GM19328 (cell line): ENCODE data around the gene TMEM101.
"Not testable (repeated sequence)": the region's sequence is repeated elsewhere in the genome, so short reads cannot be mapped to it uniquely, and the experiment has no call there.

Experiments used
- ATAC-seq: cut with Tn5 transposase; IDR thresholded peaks from one replicate; pipeline ENCODE4 v1.9.1; 2021; ENCODE audit warnings: mild to moderate bottlenecking, moderate library complexity; ENCODE audit not compliant: unreplicated experiment

TMEM101 gene

GRCh38 chr17:44024271-44024663 lies 9.5 kb upstream of the TMEM101 start:
- ATAC-seq = no peak

GRCh38 chr17:44023545-44024270 lies 8.9 kb upstream of the TMEM101 start:
- ATAC-seq = no peak

DNA sequence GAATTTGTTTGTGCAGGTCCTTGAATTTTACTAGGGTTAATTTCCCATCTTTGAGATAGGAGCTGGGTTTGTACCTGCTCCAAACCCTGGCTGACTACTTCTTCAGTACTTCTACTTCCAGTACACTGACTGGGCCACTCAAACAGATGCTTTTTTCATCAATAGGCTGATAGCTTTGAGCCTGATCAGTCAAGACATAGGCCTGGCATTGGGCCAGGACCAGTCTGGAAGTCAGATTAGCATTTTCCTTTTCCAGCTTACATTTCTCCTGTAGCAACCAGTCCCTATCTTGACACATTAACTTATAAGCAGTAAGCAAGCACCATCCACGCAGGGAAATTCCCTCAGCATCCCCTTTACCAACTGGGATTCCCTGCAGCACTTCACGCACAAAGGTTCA lies 7.5 kb upstream of the TMEM101 start:
- no peak for ATAC-seq

- not testable (repeated sequence) for ATAC-seq
Observed at GRCh38 chr17:44021227-44021626, 6.5 kb upstream of the TMEM101 start.

DNA sequence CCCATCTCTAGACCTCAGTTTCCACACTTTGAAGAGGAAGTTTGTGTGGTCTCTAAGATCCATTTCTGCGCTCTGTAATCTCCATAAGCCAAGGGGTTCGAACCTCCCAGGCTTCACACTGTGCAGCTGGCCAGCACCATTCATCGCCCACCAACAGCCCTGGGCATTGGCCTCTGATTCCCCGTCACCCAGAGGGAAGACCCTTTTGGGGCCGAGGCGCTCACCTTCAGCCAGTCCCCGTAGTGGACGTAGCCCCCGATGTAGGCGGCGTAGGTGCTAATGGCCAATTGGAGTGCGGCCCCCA lies 678 bp downstream of the TMEM101 start:
- ATAC-seq = no peak

DNA sequence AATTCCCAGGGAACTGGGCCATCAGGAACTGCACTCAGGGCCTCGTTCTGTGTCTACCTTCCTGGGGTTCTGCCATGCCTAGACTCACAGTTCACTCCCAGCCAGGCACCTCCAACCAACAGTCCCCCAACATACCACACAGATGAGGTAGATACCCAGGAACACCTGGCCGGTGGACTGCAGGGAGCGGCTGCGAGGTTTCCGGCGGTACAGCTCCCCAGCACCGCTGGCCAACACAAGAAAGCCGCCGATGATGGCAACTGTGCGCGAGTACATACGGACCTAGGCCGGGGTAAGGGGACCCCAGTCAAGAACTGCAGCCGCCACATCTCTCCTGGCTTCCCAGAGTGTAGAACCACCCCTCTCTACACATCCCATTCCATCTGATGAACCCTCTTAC lies 1.9 kb downstream of the TMEM101 start:
- no peak for ATAC-seq

DNA sequence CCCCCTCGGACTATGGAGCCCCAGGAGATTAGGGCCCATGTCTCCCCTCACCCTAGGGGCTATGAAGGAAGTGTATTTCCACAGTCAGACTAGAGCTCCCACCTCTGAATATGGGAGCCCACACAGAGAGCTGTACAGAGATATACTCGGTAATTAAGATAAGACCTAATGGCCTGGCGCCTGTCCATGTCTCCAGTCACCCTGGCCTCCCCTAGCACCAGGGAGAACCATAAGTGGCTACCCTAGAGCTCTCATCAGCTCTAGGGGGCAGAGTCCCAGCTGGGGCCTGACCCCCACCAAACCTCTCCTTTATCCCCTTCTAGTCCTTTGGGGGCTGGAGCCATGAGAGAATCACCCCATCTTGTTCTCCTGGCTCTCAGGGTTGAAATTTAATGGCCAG lies 2.4 kb downstream of the TMEM101 start:
- ATAC-seq = no peak

GRCh38 chr17:44011876-44012275 lies 2.9 kb downstream of the TMEM101 start:
- ATAC-seq = no peak

- ATAC-seq = no peak
Observed at GRCh38 chr17:44010966-44011647, 3.7 kb downstream of the TMEM101 start.

DNA sequence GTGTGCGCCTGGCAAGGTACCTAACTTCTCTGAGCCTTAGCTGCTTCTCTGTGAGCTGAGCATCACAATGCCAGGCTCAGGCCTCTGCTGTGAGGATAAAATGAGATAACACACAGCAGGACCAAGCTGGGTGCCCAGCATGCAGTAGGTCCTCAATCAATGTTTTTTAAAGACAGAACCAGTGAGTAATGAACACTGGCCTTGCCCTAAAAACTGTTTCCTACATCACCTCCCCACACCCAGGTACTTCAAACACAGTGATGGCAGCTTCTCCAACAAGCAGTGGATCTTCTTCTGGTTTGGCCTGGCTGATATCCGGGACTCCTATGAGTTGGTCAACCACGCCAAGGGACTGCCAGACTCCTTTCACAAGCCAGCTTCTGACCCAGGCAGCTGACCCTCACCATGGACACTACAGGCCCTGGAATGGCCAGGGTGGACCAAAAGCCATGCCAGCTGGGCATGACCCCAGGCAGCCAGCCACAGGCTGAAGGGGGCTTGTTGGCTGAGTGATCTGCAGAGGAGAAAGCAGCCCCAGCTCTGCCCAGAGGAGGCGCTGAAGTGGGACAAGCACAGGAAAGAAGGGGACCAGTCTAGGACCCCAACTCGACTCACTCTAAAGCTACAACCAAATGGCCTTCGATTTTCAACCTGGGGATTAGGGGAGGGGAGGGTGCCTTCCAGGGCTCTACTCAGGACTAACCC lies 6.4 kb downstream of the TMEM101 start:
- no peak for ATAC-seq

- no peak for ATAC-seq
Observed at GRCh38 chr17:44007346-44008204, 7.2 kb downstream of the TMEM101 start.

GRCh38 chr17:44006598-44007345 lies 8.0 kb downstream of the TMEM101 start:
- ATAC-seq = peak; percentile 69

GRCh38 chr17:44006272-44006597 lies 8.5 kb downstream of the TMEM101 start:
- no peak for ATAC-seq

- ATAC-seq = no peak
Observed at GRCh38 chr17:44005527-44006271, 9.1 kb downstream of the TMEM101 start.

- ATAC-seq = no peak
Observed at GRCh38 chr17:44004761-44005526, 9.8 kb downstream of the TMEM101 start.

DNA sequence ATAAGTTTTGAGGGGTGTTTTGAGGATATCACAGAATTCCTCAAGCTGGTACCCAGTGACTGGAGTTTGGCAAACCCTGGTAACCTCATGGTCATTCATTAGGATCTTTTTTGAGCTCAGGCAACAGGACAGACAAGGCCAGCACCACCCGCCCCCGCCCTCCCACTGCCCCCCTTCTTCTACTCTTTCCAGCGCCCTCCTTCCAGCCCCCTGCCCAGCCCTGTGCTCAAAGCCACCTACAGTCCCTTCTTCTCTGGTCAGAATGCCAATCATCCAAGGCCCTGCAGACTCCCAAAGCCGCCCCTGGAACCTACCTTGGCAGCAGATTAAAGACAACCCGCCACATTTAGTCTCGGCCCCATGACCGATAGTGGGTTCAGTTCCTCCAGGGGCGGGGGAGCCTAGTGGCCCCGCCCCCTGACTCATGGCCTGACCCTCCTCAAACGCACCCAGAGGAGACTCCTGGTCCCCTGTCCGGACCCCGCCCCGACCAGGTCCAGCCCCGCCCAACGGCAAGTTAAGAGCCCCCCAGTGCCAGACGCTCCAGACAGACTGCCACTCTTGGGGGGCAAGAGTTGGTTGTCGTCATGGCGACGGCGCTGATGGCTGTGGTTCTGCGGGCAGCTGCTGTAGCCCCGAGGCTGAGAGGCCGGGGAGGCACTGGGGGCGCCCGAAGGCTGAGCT lies 10.5 kb downstream of the TMEM101 start, which contains the start of gene NAGS:
Gene NAGS (plus strand): TSS at position 546 of the 684 bp plus-strand sequence. CDS start 42 bp downstream, at position 588.
- ATAC-seq = no peak

- ATAC-seq = no peak
Observed at GRCh38 chr17:44002141-44002848, 12.5 kb downstream of the TMEM101 start.

- no peak for ATAC-seq
Observed at GRCh38 chr17:44001461-44001920, 13.3 kb downstream of the TMEM101 start.
